Spleen (tissue), 11 donors: Measurements from ENCODE around the gene NPHP4. TPM values are rescaled to one million over a fixed set of nuclear protein-coding genes. Genes with fewer than 3 reads are reported as not detected.

Source experiments
- DNase-seq: peaks from one replicate; pipeline ENCODE4 v3.0.0-alpha.2; 2020
- H3K27ac ChIP-seq, 8 donors: fragments of 200-600 bp; sonication (generic) in 7 of 8; 1 replicate in 4 of 8; 2 replicates in 4 of 8; pipeline versions ENCODE4 v1.5.0 to v1.8.0; 2016 to 2021; ENCODE audit warnings: inconsistent platforms in 4 of 8, mild to moderate bottlenecking in 4 of 8, moderate library complexity in 1 of 8
- H3K27me3 ChIP-seq, 7 donors: fragments of 200-600 bp; sonication (generic) in 6 of 7; replicated peaks in 1 of 7; 1 replicate in 4 of 7; 2 replicates in 3 of 7; pipeline versions ENCODE4 v1.5.0 to v1.8.0; 2016 to 2021; ENCODE audit warnings: inconsistent platforms in 3 of 7, mild to moderate bottlenecking in 1 of 7
- H3K36me3 ChIP-seq, 6 donors: fragments of 200-600 bp; sonication (generic) in 5 of 6; 1 replicate in 4 of 6; 2 replicates in 2 of 6; pipeline versions ENCODE4 v1.5.0 to v1.8.0; 2016 to 2021; ENCODE audit warnings: inconsistent platforms in 2 of 6
- H3K4me1 ChIP-seq, 6 donors: fragments of 200-600 bp; sonication (generic) in 5 of 6; 1 replicate in 3 of 6; 2 replicates in 3 of 6; pipeline versions ENCODE4 v1.5.0 to v1.8.0; 2016 to 2021; ENCODE audit warnings: inconsistent platforms in 3 of 6
- H3K4me3 ChIP-seq, 8 donors: fragments of 200-600 bp; sonication (generic) in 7 of 8; 1 replicate in 4 of 8; 2 replicates in 4 of 8; pipeline versions ENCODE4 v1.5.0 to v1.8.0; 2016 to 2021; ENCODE audit warnings: inconsistent platforms in 4 of 8, mild to moderate bottlenecking in 4 of 8, moderate library complexity in 2 of 8
- H3K9me3 ChIP-seq, 8 donors: fragments of 200-600 bp; sonication (generic) in 7 of 8; 1 replicate in 4 of 8; 2 replicates in 4 of 8; pipeline versions ENCODE4 v1.5.0 to v1.8.0; 2016 to 2021; ENCODE audit warnings: inconsistent platforms in 4 of 8
- POLR2A ChIP-seq, 3 donors: fragments of 450-650 bp; IDR thresholded peaks; one replicate each; pipeline ENCODE4 v1.5.1; 2017; ENCODE audit warnings: antibody characterized with exemption in 3 of 3, mild to moderate bottlenecking in 1 of 3
- POLR2AphosphoS5 ChIP-seq, 3 donors: sonication (generic); formaldehyde crosslinking; IDR thresholded peaks; one replicate each; pipeline ENCODE4 v1.5.1; 2017; ENCODE audit warnings: antibody characterized with exemption in 3 of 3
- WGBS, 5 donors: extraction: QIAGEN DNeasy Blood & Tissue Kit in 3 of 5; methylation state at CpG; one replicate each; pipeline versions ENCODE4 v1.1.5 to v1.1.7; 2013 to 2018; 5-methylcytosine and 5-hydroxymethylcytosine counted together
- intact Hi-C: fragments of 100-400 bp; cut with DNase I; formaldehyde crosslinking; loops from one replicate; pipeline ENCODE4 v1.15.0; 2023; ENCODE audit warnings: low total_unique reads
- polyA plus RNA-seq, 3 donors: library from polyadenylated mRNA; stranded (reverse); fragments of 200-250 nt; gene quantifications; one replicate each; pipeline ENCODE4 v1.2.1, GENCODE V29; 2013
- total RNA-seq, 7 donors: library from RNA; depleted of rRNA in 3 of 7; stranded (reverse); fragments of >200 nt in 3 of 7; fragmentation: NEBNext Ultra II Directional in 4 of 7; extraction: Animal tissue kit (Norgen Biotek cat#: 25700) in 4 of 7; gene quantifications; one replicate each; pipeline versions ENCODE4 v1.1.0 to v1.2.1, GENCODE V29; 2016 to 2021
- TF ChIP-seq, protein P1 (sequence below), 11 experiments: fragments of 200-600 bp in 7 of 11; fragments of 450-650 bp in 4 of 11; sonication (generic) in 4 of 11; IDR thresholded peaks in 8 of 11; conservative IDR thresholded peaks in 3 of 11; 1 replicate in 7 of 11; 2 replicates in 4 of 11; pipeline versions ENCODE4 v1.4.0 to v1.8.0; 2016 to 2021; ENCODE audit warnings: antibody characterized with exemption in 11 of 11, inconsistent platforms in 4 of 11, mild to moderate bottlenecking in 1 of 11
- donor health status: healthy with polysubstance abuse.
- donor health status: DM: no; HTN: no; CAD: no; lungs with moderate emphysema.
- donor health status: DM: no; HTN: no; CAD: no.
- donor health status: Bipolar disorder and iron deficiency.
- donor health status: healthy.
- donor health status: DM: no; HTN: no; CAD: no.
- donor health status: DM: yes; HTN: yes; CAD: no.

Gene NPHP4
- total and polyA plus RNA-seq, 10 donors = 1.2 to 17.5 (median 9.4) TPM

DNA sequence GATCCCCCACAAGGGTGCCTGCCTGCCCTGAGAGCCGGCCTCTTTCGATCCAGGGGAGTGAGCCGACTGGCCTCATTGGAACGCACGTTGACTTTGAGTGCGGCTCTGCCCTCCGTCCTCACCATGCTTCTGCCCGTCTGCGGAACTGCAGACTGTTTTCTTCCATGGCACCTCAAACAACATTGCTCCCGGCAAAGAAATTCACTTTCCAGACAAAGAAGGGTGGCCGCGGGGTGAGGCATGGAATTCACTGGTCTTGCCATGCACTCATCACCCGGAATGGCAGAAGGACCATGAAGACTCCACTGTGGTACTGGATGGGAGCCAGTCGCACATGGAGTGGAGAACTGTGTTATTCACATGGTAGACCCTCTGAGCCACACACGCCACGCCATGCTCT lies 169.5 kb downstream of the NPHP4 start:
- no peak for DNase-seq
- Histone ChIP-seq H3K4me3 (no peak overlapping the region), H3K9me3 (no peaks in the 10 kb centered on the region), H3K36me3 (no peaks in the 10 kb centered on the region), H3K4me1 (no peaks in the 10 kb centered on the region), H3K27me3 (peaks cover 0 to 30% (median 0%) of the 10 kb centered on the region in 7 donors), H3K27ac (no peak overlapping the region)
- intact Hi-C loops = no loop called here
- 92 to 97% (median 95%) methylated on average over 14 to 16 of the region's 16 CpGs for WGBS, 5 donors
- no peak for TF ChIP-seq POLR2AphosphoS5 (IDR thresholded peaks at IDR 0.05)
- TF ChIP-seq, protein P1, sequence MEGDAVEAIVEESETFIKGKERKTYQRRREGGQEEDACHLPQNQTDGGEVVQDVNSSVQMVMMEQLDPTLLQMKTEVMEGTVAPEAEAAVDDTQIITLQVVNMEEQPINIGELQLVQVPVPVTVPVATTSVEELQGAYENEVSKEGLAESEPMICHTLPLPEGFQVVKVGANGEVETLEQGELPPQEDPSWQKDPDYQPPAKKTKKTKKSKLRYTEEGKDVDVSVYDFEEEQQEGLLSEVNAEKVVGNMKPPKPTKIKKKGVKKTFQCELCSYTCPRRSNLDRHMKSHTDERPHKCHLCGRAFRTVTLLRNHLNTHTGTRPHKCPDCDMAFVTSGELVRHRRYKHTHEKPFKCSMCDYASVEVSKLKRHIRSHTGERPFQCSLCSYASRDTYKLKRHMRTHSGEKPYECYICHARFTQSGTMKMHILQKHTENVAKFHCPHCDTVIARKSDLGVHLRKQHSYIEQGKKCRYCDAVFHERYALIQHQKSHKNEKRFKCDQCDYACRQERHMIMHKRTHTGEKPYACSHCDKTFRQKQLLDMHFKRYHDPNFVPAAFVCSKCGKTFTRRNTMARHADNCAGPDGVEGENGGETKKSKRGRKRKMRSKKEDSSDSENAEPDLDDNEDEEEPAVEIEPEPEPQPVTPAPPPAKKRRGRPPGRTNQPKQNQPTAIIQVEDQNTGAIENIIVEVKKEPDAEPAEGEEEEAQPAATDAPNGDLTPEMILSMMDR (IDR thresholded peaks at IDR 0.05 in 8 of 11, conservative IDR thresholded peaks at IDR 0.05 in 3 of 11) = no peak

DNA sequence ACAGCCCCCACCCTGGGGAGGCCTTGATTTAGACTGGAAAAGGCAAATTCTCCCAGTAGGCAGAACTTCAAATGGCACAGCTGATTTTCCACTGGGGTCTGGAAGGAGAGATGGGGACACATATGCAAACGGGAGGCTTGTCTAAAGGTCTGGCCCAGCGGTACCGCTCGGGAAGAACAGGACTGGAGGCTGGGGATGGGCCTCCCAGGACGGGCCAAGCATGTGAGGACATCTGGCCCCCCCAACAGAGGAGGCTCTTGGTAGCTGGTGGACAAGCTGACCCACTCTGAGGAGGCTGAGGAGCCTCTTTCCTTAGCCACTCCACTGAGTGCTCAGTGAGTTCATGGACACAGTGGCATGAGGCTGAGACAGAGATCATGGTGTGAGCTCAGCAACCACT lies 170.0 kb downstream of the NPHP4 start:
- DNase-seq = no peak
- Histone ChIP-seq H3K36me3 (no peaks in the 10 kb centered on the region), H3K9me3 (no peaks in the 10 kb centered on the region), H3K4me1 (no peaks in the 10 kb centered on the region), H3K27ac (no peak overlapping the region), H3K4me3 (no peak overlapping the region), H3K27me3 (peaks cover 0 to 33% (median 0%) of the 10 kb centered on the region in 7 donors)
- TF ChIP-seq POLR2A (IDR thresholded peaks at IDR 0.05) = no peak
- TF ChIP-seq POLR2AphosphoS5 (IDR thresholded peaks at IDR 0.05) = no peak
- TF ChIP-seq, protein P1 (IDR thresholded peaks at IDR 0.05 in 8 of 11, conservative IDR thresholded peaks at IDR 0.05 in 3 of 11) = no peak
- 50 to 91% (median 87%) methylated on average over 5 of the region's 5 CpGs for WGBS, 5 donors
- intact Hi-C loops = no loop called here

DNA sequence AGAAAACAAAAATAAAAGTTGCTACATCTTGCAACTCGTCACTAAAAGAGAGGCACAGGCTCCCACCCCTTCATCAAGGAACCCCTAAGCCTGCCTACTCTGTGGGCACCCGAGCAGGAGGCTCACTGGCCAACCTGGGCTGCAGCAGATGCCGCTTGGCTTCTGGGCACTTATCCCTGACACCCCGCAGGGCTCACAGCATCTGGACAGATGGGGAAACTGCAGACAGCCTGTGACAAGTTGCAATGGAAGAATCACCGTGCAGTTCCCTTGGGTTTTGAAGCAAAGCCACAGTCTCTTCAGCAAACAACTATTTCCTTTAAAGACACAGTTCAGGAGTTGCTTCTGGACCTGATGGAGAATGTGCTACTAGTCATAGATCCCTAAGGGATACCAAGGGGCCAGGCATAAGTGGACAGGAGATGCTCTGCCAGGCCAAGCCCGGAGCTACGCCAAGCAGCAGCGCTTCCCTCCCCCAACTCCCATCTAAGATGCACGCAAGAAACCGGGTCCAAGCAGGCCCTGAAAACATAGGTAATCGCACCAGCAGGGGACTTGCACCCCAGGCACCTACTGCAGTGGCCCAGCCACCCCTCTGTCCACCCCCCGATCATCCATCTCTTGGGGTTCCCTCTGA lies 170.6 kb downstream of the NPHP4 start:
- no peak for DNase-seq
- H3K4me3 ChIP-seq = no peak overlapping the region
- 62 to 80% (median 75%) methylated on average over 6 to 12 of the region's 12 CpGs for WGBS, 5 donors

DNA sequence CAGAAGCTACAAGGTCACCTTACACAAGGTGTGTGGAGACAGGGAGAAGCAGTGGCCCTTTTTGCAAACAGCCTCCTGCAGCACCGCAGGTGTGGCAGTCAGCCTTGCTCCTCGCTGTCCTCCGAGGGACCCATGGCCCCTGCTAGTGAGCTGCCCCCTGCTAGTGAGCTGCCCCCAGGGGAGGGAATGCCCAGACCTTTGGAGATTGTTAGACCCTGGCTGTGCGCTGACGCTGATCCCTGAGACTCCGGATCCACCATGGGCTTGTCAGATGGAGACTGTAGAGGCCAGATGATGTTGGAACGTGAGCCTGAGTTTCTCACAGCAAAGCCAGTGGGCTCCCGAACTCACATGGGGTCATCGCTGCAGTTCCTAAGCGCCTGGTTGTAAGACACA lies 172.2 kb downstream of the NPHP4 start:
- Histone ChIP-seq H3K36me3 (no peaks in the 10 kb centered on the region), H3K4me3 (no peak overlapping the region), H3K27ac (no peak overlapping the region), H3K9me3 (no peaks in the 10 kb centered on the region), H3K27me3 (peaks cover 0 to 47% (median 0%) of the 10 kb centered on the region in 7 donors), H3K4me1 (no peaks in the 10 kb centered on the region)
- intact Hi-C loops = no loop called here
- DNase-seq = no peak
- TF ChIP-seq, protein P1 (IDR thresholded peaks at IDR 0.05 in 8 of 11, conservative IDR thresholded peaks at IDR 0.05 in 3 of 11) = no peak
- TF ChIP-seq POLR2AphosphoS5 (IDR thresholded peaks at IDR 0.05) (no peak), POLR2A (IDR thresholded peaks at IDR 0.05) (no peak)
- 86 to 94% (median 92%) methylated on average over 4 to 10 of the region's 10 CpGs for WGBS, 5 donors

More for the DNA sequence above, 170.6 kb downstream of the NPHP4 start:
- no peak overlapping the region for H3K27ac ChIP-seq
- intact Hi-C loops = no loop called here
- TF ChIP-seq POLR2A (IDR thresholded peaks at IDR 0.05) = no peak
- TF ChIP-seq, protein P1 (IDR thresholded peaks at IDR 0.05 in 8 of 11, conservative IDR thresholded peaks at IDR 0.05 in 3 of 11) = no peak
- no peak for TF ChIP-seq POLR2AphosphoS5 (IDR thresholded peaks at IDR 0.05)
- H3K27me3 ChIP-seq = peaks cover 0 to 35% (median 0%) of the 10 kb centered on the region in 7 donors
- no peaks in the 10 kb centered on the region for H3K9me3 ChIP-seq
- H3K36me3 ChIP-seq = no peaks in the 10 kb centered on the region
- H3K4me1 ChIP-seq = no peaks in the 10 kb centered on the region
